C1 segment of cervical spinal cord (tissue), 14 donors: ENCODE results near the gene BATF3.
A peak's percentile ranks its signal among the peaks of the same experiment; 100 is the strongest.

ENCODE experiments used
- DNase-seq, 14 donors: peaks; one replicate each; lab custom pipeline; 2025; lab: John Stamatoyannopoulos, UW

The BATF3 gene

DNA sequence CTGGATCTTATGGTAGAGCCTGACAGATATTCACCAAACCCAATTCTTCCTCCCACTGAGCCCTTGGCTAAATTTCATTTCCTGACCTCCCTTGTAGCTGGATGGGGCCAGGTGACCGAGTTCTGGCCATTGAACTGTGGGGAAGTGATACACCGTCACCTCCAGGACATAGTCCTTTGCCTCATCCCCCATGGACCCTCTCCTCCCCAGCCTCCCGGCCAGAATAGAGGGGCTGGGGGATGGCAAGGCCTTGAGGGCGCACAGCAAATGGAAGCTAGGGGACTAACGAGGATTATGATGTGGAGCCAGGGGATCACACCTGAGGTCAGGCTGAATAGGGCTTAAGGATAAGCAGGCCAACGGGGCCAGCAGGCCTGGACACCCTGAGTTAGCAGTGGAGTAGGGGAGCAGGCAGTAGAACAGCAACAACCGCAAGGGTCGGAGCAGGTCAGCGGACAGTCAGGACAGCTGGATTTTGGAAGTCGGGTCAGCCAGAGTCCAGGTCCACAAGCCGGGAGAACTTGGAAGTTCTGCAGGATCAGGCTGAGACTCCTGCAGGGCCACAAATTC lies 15.0 kb downstream of the BATF3 start:
- DNase-seq: no peak

DNA sequence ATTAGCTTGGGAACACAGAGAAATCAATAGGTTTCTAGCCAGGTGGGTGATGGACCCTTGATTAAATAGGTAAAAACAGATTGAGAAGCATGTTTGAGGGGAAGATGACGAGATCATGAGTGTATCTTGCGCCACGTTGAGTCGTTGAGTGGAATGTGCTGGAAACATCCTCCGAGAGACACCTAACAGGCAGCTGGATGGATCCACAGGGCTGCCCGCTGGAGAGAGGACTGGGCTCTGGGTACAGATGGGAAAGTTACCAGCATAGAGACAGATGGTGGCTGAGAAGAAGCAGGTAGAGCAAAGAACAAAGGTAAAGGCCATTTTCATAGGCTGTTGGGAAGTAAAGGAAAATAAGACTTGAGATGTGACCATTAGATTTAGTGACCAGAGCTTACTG lies 15.6 kb downstream of the BATF3 start:
- DNase-seq: no peak

DNA sequence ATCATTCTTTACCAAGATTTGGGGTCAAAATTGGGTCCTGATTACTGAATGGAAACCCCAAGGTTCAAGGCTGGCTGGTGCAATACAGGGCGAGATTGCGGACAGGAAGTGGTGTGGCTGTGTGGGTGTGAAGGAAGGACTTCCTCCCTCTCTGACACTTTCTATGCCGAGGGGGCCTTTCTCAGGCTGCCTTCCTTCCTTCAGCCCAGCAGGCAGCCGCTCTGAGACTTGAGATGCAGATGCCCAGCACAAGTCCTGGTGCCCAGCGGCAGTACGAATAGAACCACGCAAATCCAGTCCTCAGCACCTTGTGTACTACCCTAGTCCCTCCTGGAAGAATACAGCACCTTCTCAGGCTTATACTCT lies 16.3 kb downstream of the BATF3 start:
- DNase-seq: peak in 3 of 14 donors; percentile 9 to 50 (median 29)

DNA sequence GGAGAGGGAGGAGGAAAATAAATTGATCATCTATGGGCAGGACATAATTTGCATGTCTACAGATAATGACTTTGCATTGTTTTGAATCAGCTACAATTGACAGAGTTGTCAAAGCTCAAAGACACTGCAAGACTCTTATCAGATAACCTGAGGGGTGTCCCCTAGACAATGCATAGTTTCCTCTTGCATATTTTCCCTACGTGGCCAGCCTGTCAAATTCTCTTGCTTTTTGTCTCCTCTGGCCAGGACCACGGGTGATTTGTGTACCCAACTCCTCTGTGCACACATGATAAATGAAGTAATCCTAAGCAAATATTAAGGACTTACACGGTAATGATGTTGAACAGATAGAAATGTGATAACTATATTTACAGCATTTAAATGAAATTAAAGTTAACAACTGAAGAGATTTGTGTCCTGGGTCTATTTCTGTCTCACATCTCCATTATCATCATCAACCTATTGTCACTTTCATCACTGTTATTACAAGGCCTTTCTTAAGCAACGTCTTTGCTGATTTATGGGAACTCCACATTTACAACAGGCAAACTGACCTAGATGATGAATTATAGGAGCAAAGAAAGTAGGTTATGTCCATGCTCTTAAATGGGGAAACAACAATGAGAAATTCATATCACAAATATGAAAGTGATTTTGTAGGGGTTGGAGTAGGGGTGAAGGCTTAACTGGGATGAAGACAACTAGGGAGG lies 18.8 kb downstream of the BATF3 start:
- DNase-seq: no peak

DNA sequence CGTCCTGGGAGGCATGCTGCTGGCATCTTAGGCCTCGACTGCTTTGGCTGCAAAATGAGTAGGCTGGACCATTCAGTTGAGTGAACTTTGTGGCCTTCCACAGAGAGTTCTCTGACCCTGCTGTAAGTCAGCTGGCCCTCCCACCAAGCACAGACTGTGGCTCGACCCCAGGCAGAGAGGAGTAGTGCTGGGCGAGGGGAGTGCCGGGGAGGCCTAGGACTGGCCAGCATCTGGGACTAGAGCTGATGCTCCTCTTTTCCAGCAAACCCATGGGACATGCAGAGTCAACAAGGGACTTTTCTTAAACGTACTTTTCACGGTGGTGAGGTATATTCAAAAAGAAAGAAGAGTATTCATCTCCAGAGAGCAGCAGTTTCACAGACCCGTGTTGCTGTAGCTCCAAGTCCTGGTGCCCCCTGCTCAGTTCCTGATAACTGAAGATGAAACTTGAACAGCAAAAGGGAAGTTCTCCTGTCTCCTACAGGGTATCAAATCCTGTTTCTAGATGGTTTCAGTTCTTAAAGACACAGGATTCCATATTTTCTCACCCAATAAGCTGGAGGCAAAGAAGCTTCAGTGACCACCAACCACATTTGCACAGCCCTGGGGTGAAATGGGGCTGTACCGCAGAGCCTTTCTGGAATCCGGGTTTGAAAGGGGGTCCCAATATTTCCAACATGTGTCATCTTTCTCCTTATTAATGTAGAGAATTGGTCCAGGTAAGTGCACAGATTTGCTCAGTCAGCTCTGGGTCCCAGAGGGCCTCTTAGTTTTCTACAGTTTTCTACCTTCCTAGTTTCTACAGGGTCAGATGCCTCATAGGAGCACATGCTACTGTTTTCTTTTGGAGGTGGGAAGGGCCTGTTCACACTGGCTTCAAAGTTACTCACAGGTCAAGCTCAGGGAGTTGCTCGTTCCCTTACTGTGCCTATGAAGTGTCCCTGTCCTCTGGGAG lies 20.9 kb downstream of the BATF3 start:
- no peak for DNase-seq

DNA sequence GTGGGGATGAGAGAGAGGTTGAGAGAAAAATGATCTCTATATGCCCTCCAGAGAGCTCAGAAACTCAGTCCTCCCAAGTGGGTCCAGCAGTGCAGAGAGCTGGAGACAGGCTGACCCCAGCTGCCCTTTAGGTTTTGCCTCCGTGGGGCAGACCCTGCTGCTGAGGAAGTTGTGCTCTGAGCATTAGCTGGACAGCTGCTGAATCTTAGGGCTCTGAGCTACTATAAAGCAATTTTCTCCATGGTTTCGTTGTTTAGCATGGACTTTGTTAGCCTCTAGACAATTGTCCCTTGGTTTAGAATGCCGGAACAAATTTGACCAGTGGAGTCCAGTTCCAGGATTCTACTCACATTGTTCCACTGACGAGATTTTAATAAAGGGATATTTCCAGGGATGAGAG lies 22.1 kb downstream of the BATF3 start:
- no peak for DNase-seq

DNA sequence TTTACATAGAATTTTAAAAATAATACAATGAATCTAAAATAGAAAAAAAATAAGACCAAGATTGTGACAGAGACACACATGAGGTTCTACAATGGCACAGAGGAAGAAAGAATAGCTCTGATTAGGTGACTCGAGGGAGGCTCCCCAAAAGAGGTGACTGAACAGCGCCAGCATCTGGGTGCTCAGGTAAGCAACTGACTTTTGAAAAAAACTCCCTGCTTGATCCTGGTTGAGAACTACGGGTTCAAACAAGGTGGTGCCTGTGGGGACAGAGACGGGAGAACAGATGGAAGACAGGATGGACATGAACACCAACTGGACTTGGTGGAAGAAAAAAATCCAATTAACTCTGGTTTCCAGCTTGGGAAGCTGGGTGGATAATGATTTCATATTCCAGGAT lies 22.5 kb downstream of the BATF3 start:
- no peak for DNase-seq

DNA sequence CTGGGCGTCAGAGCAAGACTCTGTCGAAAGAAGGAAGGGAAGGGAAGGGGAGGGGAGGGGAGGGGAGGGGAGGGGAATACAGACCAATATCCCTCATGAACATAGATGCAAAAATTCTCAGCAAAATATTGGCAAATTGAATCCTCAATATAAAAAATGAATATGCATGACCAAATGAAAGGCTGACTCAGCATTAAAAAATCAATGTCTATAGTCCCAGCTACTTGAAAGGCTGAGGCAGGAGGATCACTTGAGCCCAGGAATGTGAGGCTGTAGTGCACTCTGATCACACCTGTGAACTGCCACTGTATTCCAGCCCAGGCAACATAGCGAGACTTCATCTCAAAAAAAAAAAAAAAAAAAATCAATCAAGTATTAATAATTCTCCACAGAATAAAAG lies 24.0 kb downstream of the BATF3 start:
- DNase-seq: no peak

DNA sequence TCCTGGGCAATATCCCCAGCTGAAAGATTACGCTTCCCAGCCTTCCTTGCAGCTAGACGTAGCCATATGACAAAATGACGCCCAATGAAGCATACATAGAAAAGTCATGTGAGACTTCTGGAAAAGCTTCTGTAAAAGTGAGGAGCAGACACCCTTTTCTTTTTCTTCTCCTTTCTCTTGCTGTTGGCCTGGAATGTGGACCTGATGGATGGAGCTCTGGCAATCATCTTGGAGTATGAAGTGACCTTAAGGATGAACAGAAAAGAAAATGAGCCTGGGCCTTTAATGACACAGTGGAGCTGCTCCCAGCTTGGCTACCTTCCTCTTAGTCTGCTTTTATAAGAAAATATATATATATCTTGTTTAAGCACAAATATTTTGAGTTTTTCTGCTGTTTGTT lies 24.8 kb downstream of the BATF3 start:
- DNase-seq: no peak

DNA sequence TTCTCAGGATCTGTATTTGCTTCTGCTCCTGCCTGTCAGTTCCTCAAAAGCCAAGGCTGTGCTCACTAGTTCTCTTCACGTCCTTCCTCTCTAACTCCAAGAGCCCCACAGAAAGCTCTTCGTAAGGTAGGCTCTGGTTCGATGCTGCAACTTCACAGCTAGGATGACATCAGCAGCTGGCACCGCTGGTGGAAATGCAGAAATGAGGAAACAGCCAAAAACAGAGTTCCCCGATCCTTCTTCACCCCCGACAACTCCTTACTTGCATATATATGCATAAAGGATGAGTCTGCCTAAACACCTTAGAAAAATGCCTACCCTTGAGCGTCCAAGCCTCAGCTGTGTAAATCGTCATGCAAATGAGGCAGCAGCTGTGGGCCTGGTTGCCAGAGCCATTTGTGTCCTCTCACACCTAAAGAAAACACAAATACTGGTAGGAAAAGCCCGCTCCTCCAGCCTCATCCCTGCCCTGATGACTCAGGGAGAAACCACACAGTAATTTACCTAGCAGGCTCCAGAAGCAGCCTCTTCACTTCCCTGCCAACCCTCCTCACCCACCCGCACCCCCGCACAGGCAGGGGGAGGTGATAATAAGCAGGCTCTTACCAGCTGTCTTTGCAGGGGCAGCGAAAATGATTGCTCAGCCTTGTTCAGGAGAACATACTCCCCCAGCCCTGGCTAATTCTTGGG lies 28.2 kb downstream of the BATF3 start:
- peak in 5 of 14 donors; percentile 27 to 44 (median 30) for DNase-seq

DNA sequence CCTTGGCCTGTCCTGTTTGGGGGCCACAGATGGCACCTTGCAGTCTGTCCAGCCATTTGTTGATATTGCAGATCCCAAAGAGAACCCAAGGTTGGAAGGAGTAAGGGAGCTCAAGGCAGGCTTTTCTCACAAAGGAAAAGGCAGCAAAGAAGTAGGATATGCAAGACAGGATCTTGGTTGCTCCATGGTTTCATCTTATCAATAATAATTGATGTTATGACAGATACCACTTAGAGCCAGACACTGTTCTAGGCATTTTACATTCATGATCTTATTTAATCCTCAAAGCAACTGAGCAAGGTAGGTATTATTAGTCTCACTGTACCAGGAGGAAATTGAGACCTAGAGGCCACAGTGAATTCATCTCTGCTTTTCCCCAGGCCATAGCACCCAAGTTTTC lies 28.8 kb downstream of the BATF3 start:
- no peak for DNase-seq

DNA sequence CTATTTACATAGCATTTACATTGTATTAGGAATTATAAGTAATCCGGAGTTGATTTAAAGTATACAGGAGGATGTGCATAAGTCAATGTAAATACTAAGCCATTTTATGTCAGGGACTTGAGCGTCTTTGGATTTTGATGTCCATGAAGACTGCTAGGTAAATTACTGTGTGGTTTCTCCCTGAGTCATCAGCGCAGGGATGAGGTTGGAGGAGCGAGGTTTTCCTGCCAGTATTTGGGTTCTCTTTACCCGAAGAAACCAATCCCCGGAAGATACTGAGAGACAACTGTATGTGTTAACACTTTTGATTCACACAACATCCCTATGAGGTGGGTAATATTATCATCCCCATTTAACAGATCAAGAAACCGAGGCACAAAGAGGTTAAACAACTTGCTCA lies 29.3 kb downstream of the BATF3 start:
- no peak for DNase-seq

DNA sequence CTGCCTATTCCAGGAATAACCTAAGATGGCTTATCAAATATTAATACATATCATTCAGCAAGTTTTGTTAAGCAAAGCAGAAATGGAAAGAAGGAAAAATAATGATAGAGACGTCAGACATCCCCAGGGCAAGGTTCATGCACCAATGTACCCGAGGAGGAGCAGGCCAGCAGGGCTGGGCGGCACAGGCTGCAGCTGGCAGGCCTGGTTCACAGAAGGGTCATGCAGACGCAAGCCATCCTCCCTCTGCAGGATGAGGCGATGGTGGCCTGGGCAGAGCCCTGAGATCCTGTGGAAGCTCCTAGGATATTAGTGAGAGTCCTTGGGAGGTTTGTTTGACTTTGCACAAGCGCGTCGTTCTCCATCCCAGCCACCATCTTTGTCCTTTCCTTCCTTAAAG lies 30.0 kb downstream of the BATF3 start:
- DNase-seq: no peak

DNA sequence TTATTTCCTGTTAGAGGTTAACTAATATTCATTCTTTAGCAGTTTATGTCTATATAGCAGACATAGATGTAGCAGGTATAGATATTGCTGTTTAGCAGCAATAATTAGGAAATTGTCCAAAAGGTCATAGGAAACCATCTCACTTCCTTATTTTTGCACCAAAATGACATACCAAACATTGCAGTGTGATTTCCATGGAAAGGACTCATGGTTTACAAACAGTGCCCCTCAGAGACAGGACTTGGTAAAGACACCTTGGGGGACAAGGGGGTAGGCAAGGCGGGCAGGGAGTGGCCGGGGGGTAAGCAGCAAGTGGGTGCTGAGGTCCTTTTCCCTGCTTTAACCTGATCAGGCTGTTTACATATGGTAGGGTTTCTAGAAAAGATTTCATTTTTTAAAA lies 30.5 kb downstream of the BATF3 start:
- no peak for DNase-seq

DNA sequence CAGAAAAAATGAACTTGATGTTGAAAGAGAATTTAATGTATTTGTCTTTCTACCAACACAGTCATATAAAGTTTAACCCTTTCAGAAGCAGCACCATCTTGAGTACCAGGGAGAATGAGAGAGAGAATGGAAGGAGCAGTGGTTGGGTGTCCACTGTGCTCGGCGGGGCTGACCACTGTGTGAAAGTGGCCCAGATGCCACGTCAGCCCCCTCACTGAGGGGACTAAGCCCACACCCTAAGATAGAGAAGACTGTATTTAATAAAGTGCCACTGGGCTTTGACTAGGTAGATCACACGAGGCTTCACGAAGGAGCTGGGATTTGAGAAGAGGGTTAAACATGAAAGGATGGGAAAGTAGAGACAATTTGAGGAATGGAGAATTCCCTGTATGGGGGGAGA lies 31.2 kb downstream of the BATF3 start:
- DNase-seq: no peak

DNA sequence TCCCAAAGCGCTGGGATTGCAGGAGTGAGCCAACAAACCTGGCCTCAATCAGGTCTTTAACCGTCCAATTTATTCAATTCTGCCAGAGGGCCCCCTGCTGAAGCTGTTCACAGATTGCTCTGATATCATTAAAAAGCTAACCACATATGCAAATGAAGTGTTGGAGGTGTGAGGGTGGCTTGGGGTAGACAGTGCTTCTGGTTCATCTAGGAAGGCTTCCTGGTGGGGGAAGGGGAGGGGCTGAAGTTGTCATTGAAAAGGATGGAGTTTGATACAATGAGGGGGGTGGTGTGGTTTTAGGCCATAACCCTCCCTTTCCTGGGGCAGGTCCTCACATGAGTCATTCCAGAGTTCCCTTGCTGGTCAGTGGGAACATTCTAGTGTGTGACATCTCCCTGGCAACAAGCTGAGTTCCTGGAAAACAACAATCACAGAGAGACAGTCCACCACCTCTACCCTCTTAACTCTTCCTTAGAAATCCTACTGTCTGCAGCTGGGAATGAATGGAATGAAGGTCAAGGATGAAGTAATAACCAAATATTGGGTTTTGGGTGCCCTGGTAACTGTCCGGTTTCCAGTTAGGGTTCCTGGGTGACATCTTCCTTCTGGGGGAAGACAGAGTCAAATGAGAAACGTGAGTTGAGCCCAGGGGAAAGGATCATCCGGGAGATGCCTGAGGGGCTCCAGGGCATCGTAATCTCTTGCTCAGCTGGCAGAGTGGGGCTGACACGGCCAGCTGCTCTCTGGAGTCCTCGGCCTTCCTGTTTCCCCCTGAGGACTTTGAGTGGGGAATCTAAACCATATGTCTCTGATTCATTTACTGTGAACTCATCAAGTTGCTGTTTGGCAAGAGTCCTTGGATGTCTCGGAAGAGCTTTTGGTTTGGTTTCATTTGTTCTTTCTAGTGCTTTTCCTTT lies 32.2 kb downstream of the BATF3 start:
- DNase-seq: peak in 1 of 14 donors; percentile 53

DNA sequence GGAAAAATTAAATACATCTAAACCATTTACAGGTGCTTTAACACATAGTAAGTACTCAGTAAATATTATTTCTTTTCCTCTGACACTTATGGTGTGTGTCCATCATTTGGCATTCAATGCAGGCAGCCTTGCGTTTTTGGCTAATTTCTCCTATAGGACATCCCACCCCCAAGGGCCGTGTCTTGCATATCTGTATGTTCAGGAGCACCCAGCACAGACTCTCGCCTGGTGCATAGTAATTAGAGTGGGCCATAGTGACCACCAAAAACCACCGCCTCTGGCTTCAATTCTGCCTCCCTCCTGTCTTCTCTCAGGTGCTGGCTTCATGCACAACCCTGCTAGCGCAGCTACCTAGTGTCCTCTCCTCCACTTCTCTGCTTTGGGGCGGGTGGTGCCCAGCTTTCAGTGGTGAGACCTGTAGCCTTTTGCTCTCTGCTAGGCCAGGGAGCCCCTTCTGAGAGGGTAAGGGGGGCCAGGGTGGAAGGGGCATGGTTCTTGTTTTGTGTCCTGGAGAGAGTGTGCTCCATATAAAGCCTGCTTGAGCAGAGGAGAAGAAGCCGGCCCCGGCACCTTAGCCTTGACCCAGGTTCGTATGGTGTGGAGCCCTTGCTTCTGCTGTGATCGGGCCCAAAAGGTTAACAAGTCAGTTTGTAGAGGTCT lies 33.4 kb downstream of the BATF3 start:
- no peak for DNase-seq

DNA sequence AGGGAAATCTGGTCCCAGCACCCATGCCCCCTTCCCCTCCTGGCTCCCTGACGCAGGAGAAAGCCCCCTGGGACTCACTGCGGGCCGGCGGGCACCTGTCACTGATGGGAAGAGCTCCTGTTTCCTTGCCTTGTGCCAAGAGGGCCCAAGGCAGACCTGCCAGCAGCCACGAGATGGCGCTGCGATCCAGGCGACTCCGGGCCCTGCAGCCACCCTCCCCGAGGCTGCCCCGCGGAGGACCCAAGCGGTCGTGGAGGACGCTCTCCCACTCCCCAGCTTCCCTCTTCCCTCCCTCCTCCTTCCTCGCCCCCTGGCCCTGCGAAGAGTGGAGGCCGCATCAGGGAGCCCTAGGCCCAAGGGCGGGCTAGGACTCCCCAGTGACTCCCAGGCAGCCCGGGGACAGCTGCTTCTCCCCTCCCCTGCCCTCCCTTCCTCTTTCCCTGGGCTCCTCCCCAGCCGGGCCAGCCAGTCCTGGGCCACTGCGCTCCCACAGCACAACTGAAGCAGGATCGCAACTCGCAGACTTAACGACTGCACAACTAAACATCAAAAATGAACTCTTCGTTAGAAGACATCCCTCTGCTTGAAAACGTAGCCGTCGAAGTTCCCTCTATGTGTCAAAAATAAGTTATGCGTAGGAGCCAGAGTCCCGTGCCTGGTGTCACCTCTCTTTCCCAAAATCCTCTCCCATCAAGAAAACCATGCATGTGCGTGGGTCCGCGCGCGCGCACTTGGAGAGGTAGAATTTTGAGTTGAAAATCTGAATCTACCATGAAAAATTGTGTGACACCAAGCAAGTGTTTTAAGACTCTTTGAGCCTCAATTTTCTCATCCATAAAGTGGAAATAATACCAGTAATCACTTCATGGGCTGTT lies 34.2 kb downstream of the BATF3 start:
- peak in 12 of 14 donors; percentile 55 to 91 (median 81) for DNase-seq

DNA sequence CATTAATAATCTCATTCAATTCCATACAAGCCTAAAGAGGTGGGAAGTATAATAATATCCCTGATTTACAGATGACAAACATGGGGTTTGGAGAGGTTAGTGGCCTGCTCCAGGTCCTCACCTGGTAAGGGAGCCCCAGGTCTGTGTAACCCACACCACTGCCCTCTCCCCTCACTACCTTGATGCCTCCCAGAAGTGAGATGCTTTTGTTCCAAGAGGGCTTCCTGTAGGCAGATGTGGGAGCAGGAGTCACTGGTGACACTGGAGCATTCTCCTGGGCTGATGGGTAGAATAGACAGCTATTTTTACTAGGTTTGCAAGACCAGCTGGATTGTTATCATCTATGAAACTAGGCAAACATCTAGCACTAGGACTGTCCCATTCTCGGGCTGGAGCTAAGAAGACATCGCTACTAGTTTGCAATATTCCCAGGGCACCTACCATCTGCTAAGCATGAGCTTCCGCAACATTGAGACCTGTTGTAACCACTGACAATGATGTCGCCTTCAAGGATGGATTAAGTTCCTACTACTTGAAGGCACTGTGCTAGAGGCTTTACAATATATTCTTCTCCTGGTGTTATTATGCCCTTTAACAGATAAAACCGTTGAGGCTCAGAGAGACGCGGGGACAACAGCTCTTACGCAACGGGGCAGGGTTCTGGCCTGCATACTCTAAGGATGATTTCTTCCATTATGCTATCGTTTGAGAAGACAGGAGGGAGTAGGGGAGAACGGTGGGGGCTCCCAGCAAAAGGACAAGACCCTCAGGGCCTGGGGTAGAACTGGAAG lies 35.0 kb downstream of the BATF3 start:
- DNase-seq: no peak
